ENCODE data around the gene NEO1.

Gene NEO1

GRCh38 chr15:73176598-73176997 lies 124.3 kb downstream of the NEO1 start:
- Histone ChIP-seq H3K9ac (ENCODE audit: low read length) (no peak overlapping the region), H3K4me3 (ENCODE audit: low read depth, low read length, poor library complexity, severe bottlenecking) (no peak overlapping the region), H3F3A (ENCODE audit: insufficient read depth, low read length) (no peaks in the 10 kb centered on the region), H2AFZ (ENCODE audit: low read length) (no peak overlapping the region), H3K4me1 (ENCODE audit: insufficient read depth, low read length, severe bottlenecking) (no peaks in the 10 kb centered on the region), H3K4me2 (ENCODE audit: low read length) (no peak overlapping the region), H3K27ac (ENCODE audit: low read depth, low read length, poor library complexity, severe bottlenecking) (no peak overlapping the region), H3K79me2 (ENCODE audit: insufficient read depth, low read length) (no peaks in the 10 kb centered on the region), H3K9me2 (ENCODE audit: low read depth, low read length) (no peaks in the 10 kb centered on the region), H3K36me3 (ENCODE audit: insufficient read depth, low read length) (no peaks in the 10 kb centered on the region), H3K9me3 (ENCODE audit: low read length) (no peaks in the 10 kb centered on the region), H4K20me1 (ENCODE audit: insufficient read depth, low read length) (no peaks in the 10 kb centered on the region), H3K27me3 (ENCODE audit: insufficient read depth, low read length) (no peaks in the 10 kb centered on the region)
- no peak for TF ChIP-seq EZH2 (IDR thresholded peaks at IDR 0.05; ENCODE audit: borderline replicate concordance, low read length)
- TF ChIP-seq CTCF (IDR thresholded peaks at IDR 0.05; ENCODE audit: low read length), result no peak

GRCh38 chr15:73183071-73183470 lies 130.8 kb downstream of the NEO1 start:
- H3K9me2 ChIP-seq (ENCODE audit: low read depth, low read length), result no peaks in the 10 kb centered on the region
- no peaks in the 10 kb centered on the region for H4K20me1 ChIP-seq (ENCODE audit: insufficient read depth, low read length)
- H3K27ac ChIP-seq (ENCODE audit: low read depth, low read length, poor library complexity, severe bottlenecking), result no peak overlapping the region
- no peaks in the 10 kb centered on the region for H3K36me3 ChIP-seq (ENCODE audit: insufficient read depth, low read length)
- TF ChIP-seq CTCF (IDR thresholded peaks at IDR 0.05; ENCODE audit: low read length), result no peak
- no peak for TF ChIP-seq EZH2 (IDR thresholded peaks at IDR 0.05; ENCODE audit: borderline replicate concordance, low read length)
- H3K27me3 ChIP-seq (ENCODE audit: insufficient read depth, low read length), result no peaks in the 10 kb centered on the region
- no peak overlapping the region for H2AFZ ChIP-seq (ENCODE audit: low read length)
- H3K9me3 ChIP-seq (ENCODE audit: low read length), result no peaks in the 10 kb centered on the region
- H3K4me1 ChIP-seq (ENCODE audit: insufficient read depth, low read length, severe bottlenecking), result no peaks in the 10 kb centered on the region
- H3K9ac ChIP-seq (ENCODE audit: low read length), result no peak overlapping the region
- no peak overlapping the region for H3K4me3 ChIP-seq (ENCODE audit: low read depth, low read length, poor library complexity, severe bottlenecking)
- no peaks in the 10 kb centered on the region for H3K79me2 ChIP-seq (ENCODE audit: insufficient read depth, low read length)
- no peak overlapping the region for H3K4me2 ChIP-seq (ENCODE audit: low read length)
- H3F3A ChIP-seq (ENCODE audit: insufficient read depth, low read length), result no peaks in the 10 kb centered on the region

GRCh38 chr15:73190189-73190601 lies 137.9 kb downstream of the NEO1 start:
- H3K27me3 ChIP-seq (ENCODE audit: insufficient read depth, low read length), result no peaks in the 10 kb centered on the region
- no peaks in the 10 kb centered on the region for H3F3A ChIP-seq (ENCODE audit: insufficient read depth, low read length)
- no peaks in the 10 kb centered on the region for H3K9me2 ChIP-seq (ENCODE audit: low read depth, low read length)
- no peaks in the 10 kb centered on the region for H3K9me3 ChIP-seq (ENCODE audit: low read length)
- H3K36me3 ChIP-seq (ENCODE audit: insufficient read depth, low read length), result no peaks in the 10 kb centered on the region
- H3K4me3 ChIP-seq (ENCODE audit: low read depth, low read length, poor library complexity, severe bottlenecking), result no peak overlapping the region
- no peak overlapping the region for H3K9ac ChIP-seq (ENCODE audit: low read length)
- H2AFZ ChIP-seq (ENCODE audit: low read length), result no peak overlapping the region
- H3K79me2 ChIP-seq (ENCODE audit: insufficient read depth, low read length), result no peaks in the 10 kb centered on the region
- H3K4me2 ChIP-seq (ENCODE audit: low read length), result no peak overlapping the region
- no peak for TF ChIP-seq EZH2 (IDR thresholded peaks at IDR 0.05; ENCODE audit: borderline replicate concordance, low read length)
- TF ChIP-seq CTCF (IDR thresholded peaks at IDR 0.05; ENCODE audit: low read length), result no peak
- H4K20me1 ChIP-seq (ENCODE audit: insufficient read depth, low read length), result no peaks in the 10 kb centered on the region
- H3K4me1 ChIP-seq (ENCODE audit: insufficient read depth, low read length, severe bottlenecking), result no peaks in the 10 kb centered on the region
- no peak overlapping the region for H3K27ac ChIP-seq (ENCODE audit: low read depth, low read length, poor library complexity, severe bottlenecking)

Measured in OCI-LY1 (cell line).